HG02798 (cell line): ENCODE results near the gene TROAP.
A peak's percentile ranks its signal among the peaks of the same experiment; 100 is the strongest.

Experiments used
- ATAC-seq: cut with Tn5 transposase; IDR thresholded peaks from one replicate; pipeline ENCODE4 v1.9.1; 2021; ENCODE audit warnings: mild to moderate bottlenecking; ENCODE audit not compliant: unreplicated experiment, poor library complexity

Gene TROAP

GRCh38 chr12:49340971-49341776, 18.1 kb downstream of the TROAP start:
- no peak for ATAC-seq

- ATAC-seq = no peak
Observed at GRCh38 chr12:49341777-49342065, 18.7 kb downstream of the TROAP start.

- ATAC-seq = peak; percentile 71
Observed at GRCh38 chr12:49342066-49342913, 19.2 kb downstream of the TROAP start.

GRCh38 chr12:49342914-49343731, 20.1 kb downstream of the TROAP start:
- ATAC-seq = no peak

GRCh38 chr12:49344486-49345050, 21.5 kb downstream of the TROAP start:
- ATAC-seq = no peak

- no peak for ATAC-seq
Observed at GRCh38 chr12:49345051-49345824, 22.2 kb downstream of the TROAP start.

- ATAC-seq = no peak
Observed at GRCh38 chr12:49345825-49346658, 23.0 kb downstream of the TROAP start.

GRCh38 chr12:49346659-49347310, 23.7 kb downstream of the TROAP start, which contains the start of gene DNAJC22:
Gene DNAJC22 (plus strand): TSS chr12:49346888. CDS start chr12:49348873, 1,985 bp downstream.
- no peak for ATAC-seq

GRCh38 chr12:49347311-49348193, 24.5 kb downstream of the TROAP start:
- peak; percentile 62 for ATAC-seq

GRCh38 chr12:49348781-49349180, 25.7 kb downstream of the TROAP start:
- ATAC-seq = no peak

- ATAC-seq = no peak
Observed at GRCh38 chr12:49349266-49349665, 26.2 kb downstream of the TROAP start.

GRCh38 chr12:49352351-49352750, 29.3 kb downstream of the TROAP start:
- no peak for ATAC-seq

- no peak for ATAC-seq
Observed at GRCh38 chr12:49355913-49356312, 32.9 kb downstream of the TROAP start.

- no peak for ATAC-seq
Observed at GRCh38 chr12:49357103-49357678, 34.1 kb downstream of the TROAP start.

- ATAC-seq = no peak
Observed at GRCh38 chr12:49358483-49359141, 35.6 kb downstream of the TROAP start.

- ATAC-seq = no peak
Observed at GRCh38 chr12:49359671-49360070, 36.6 kb downstream of the TROAP start.
